ENCODE data around the gene FBXO41.

Gene FBXO41

GRCh38 chr2:73210019-73210418, 74.3 kb downstream of the FBXO41 start:
- no peak for TF ChIP-seq CTCF (IDR thresholded peaks at IDR 0.05)
- Histone ChIP-seq H3K36me3 (no peaks in the 10 kb centered on the region), H3K27ac (no peak overlapping the region), H3K4me3 (ENCODE audit: low read depth in 1 of 2, low read length in 1 of 2) (no peak overlapping the region), H3K9me3 (no peaks in the 10 kb centered on the region), H3K4me1 (ENCODE audit: control insufficient read depth in 1 of 2, insufficient read depth in 1 of 2, low read depth in 1 of 2, low read length in 1 of 2) (peaks cover 13 to 16% of the 10 kb centered on the region in 2 experiments), H3K27me3 (peaks cover 46% of the 10 kb centered on the region)

DNA sequence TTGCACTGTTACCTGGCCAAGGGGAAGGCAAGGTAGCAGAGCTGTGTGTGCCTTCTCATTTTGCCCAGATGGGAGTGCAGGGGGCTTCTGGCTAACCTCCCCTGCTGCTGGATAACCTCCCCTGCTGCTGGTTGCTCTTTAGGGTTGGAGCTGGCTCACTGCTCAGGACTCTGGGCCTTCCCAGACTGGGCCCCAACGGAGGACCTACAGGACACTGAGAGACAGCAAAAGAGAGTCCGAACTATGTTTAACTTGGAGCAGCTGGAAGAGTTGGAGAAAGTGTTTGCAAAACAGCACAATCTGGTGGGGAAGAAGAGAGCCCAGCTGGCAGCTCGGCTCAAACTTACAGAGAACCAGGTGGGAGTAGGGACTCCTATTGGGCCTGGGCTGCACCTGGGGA, 76.0 kb downstream of the FBXO41 start:
- H3K9me3 ChIP-seq, result no peaks in the 10 kb centered on the region
- peaks cover 64% of the 10 kb centered on the region for H3K27me3 ChIP-seq
- no peaks in the 10 kb centered on the region for H3K36me3 ChIP-seq
- no peak overlapping the region for H3K4me3 ChIP-seq (ENCODE audit: low read depth in 1 of 2, low read length in 1 of 2)
- H3K4me1 ChIP-seq (ENCODE audit: control insufficient read depth in 1 of 2, insufficient read depth in 1 of 2, low read depth in 1 of 2, low read length in 1 of 2), result peaks cover 0 to 6% of the 10 kb centered on the region in 2 experiments
- H3K27ac ChIP-seq, result no peak overlapping the region
- no peak for TF ChIP-seq CTCF (IDR thresholded peaks at IDR 0.05)

DNA sequence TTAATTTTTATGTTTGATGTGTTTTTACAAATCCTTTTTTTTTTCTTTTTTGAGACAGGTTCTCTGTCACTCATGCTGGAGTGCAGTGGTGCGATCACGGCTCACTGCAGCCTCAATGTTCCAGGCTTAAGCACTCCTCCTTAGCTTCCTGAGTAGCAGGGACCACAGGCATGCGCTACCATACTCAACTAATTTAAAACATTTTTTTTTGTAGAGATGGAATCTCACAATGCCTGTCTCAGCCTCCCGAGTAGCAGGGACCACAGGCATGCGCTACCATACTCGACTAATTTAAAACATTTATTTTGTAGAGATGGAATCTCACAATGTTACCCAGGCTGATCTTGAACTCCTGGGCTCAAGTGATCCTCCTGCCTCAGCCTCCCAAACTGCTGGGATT, 78.7 kb downstream of the FBXO41 start:
- TF ChIP-seq CTCF (IDR thresholded peaks at IDR 0.05), result no peak
- Histone ChIP-seq H3K9me3 (no peaks in the 10 kb centered on the region), H3K36me3 (no peaks in the 10 kb centered on the region), H3K4me3 (ENCODE audit: low read depth in 1 of 2, low read length in 1 of 2) (no peak overlapping the region), H3K27me3 (peaks cover 91% of the 10 kb centered on the region), H3K27ac (no peak overlapping the region), H3K4me1 (ENCODE audit: control insufficient read depth in 1 of 2, insufficient read depth in 1 of 2, low read depth in 1 of 2, low read length in 1 of 2) (peaks cover 0 to 11% of the 10 kb centered on the region in 2 experiments)
